GM12878 (cell line): ENCODE data around the gene USP38. TPM values are rescaled to one million over a fixed set of nuclear protein-coding genes. Genes with fewer than 3 reads are reported as not detected.

ENCODE experiments used
- ATAC-seq: fragments of 200-7000 bp; cut with Tn5 transposase; 3 replicates; pipeline ENCODE4 v1.9.1; 2020; ENCODE audit warnings: mild to moderate bottlenecking, moderate library complexity
- BruUV-seq: library from RNA; stranded (reverse); fragments of 400-500 nt; replicated peaks from 2 replicates; lab custom pipeline; 2021; lab: Mats Ljungman, UMichigan
- CTCF ChIA-PET: fragments of 300-600 bp; sonication (Branson Sonifier 250); formaldehyde crosslinking; extraction: SDS; loops from one replicate; lab custom pipeline; 2021; ENCODE audit warnings: inconsistent platforms; lab: Yijun Ruan, JAX
- POLR2A ChIA-PET: fragments of 350-600 bp; formaldehyde crosslinking; extraction: SDS; loops from one replicate; lab custom pipeline; 2021; ENCODE audit warnings: inconsistent platforms; lab: Charles Lee
- RAD21 ChIA-PET: fragments of 300-600 bp; sonication (Branson Sonifier 250); formaldehyde crosslinking; loops from one replicate; lab custom pipeline; 2023; ENCODE audit warnings: antibody characterized with exemption; ENCODE audit not compliant: unreplicated experiment; lab: Charles Lee
- SMC1A ChIA-PET: fragments of 300-600 bp; sonication (Branson Sonifier 250); formaldehyde crosslinking; loops from one replicate; lab custom pipeline; 2023; ENCODE audit not compliant: unreplicated experiment, uncharacterized antibody; lab: Charles Lee
- DNase-seq: peaks from one replicate; pipeline ENCODE4 v3.0.0-alpha.2; 2011; ENCODE audit warnings: low read depth, low spot score
- FAIRE-seq: peaks from 3 replicates; lab custom pipeline; 2011; peaks lifted over from hg19 to GRCh38; lab: Jason Lieb, UNC
- H2AFZ ChIP-seq: 2 replicates; pipeline ENCODE4 v1.6.0; 2011; ENCODE audit warnings: low read depth, low read length, control low read depth; ENCODE audit not compliant: control insufficient read depth
- H3K27ac ChIP-seq: 2 replicates; pipeline ENCODE4 v1.5.1; 2011; ENCODE audit warnings: control low read depth; ENCODE audit not compliant: control insufficient read depth, insufficient read depth
- H3K27me3 ChIP-seq, 2 experiments: replicated peaks in 1 of 2; 2 replicates each; pipeline versions ENCODE4 v1.6.0 to v1.6.1; 2011; ENCODE audit warnings: low read length in 1 of 2; ENCODE audit not compliant: control insufficient read depth in 2 of 2, insufficient read depth in 2 of 2
- H3K36me3 ChIP-seq, 2 experiments: 2 replicates each; pipeline ENCODE4 v1.5.1; 2011; ENCODE audit warnings: low read length in 1 of 2; ENCODE audit not compliant: control insufficient read depth in 2 of 2, insufficient read depth in 2 of 2
- H3K4me1 ChIP-seq: 2 replicates; pipeline ENCODE4 v1.6.1; 2011; ENCODE audit warnings: mild to moderate bottlenecking, low read length, moderate library complexity, mixed read lengths; ENCODE audit not compliant: control insufficient read depth, insufficient read depth
- H3K4me2 ChIP-seq: 2 replicates; pipeline ENCODE4 v1.6.0; 2011; ENCODE audit warnings: control low read depth; ENCODE audit not compliant: control insufficient read depth, insufficient read depth
- H3K4me3 ChIP-seq: fragments of 200-600 bp; sonication (generic); 2 replicates; pipeline ENCODE4 v1.5.1; 2016
- H3K79me2 ChIP-seq: 2 replicates; pipeline ENCODE4 v1.6.0; 2011; ENCODE audit warnings: low read length; ENCODE audit not compliant: control insufficient read depth, insufficient read depth
- H3K9ac ChIP-seq: 2 replicates; pipeline ENCODE4 v1.8.0; 2011; ENCODE audit warnings: low read length, control low read depth, mixed read lengths; ENCODE audit not compliant: control insufficient read depth, insufficient read depth
- H3K9me3 ChIP-seq: replicated peaks from 3 replicates; pipeline ENCODE4 v1.5.1; 2011; ENCODE audit warnings: mild to moderate bottlenecking, low read length; ENCODE audit not compliant: control insufficient read depth, insufficient read depth
- H4K20me1 ChIP-seq: 2 replicates; pipeline ENCODE4 v1.6.0; 2011; ENCODE audit not compliant: control insufficient read depth, insufficient read depth
- CBX3 ChIP-seq: fragments of 200-600 bp; sonication (generic); IDR thresholded peaks from 2 replicates; pipeline ENCODE4 v1.6.1; 2016; ENCODE audit warnings: low read depth, borderline replicate concordance
- CREM ChIP-seq: IDR thresholded peaks from 2 replicates; pipeline ENCODE4 v1.6.1; 2014; ENCODE audit warnings: antibody characterized with exemption, low read depth
- FOXM1 ChIP-seq: IDR thresholded peaks from 2 replicates; pipeline ENCODE4 v1.6.1; 2012; ENCODE audit warnings: low read depth, mild to moderate bottlenecking, inconsistent platforms, low read length, moderate library complexity
- GABPA ChIP-seq: IDR thresholded peaks from 2 replicates; pipeline ENCODE4 v1.6.1; 2014; ENCODE audit warnings: antibody characterized with exemption, low read depth, mild to moderate bottlenecking, inconsistent platforms
- GATAD2B ChIP-seq: fragments of 450-650 bp; conservative IDR thresholded peaks from 2 replicates; pipeline ENCODE4 v1.6.1; 2017; ENCODE audit warnings: low read depth, mild to moderate bottlenecking, moderate library complexity
- IRF5 ChIP-seq: fragments of 450-650 bp; IDR thresholded peaks from 2 replicates; pipeline ENCODE4 v1.6.1; 2017; ENCODE audit warnings: borderline replicate concordance
- JUNB ChIP-seq: IDR thresholded peaks from 2 replicates; pipeline ENCODE4 v1.6.1; 2016; ENCODE audit warnings: antibody characterized with exemption, mild to moderate bottlenecking
- MTA2 ChIP-seq: fragments of 450-650 bp; IDR thresholded peaks from 2 replicates; pipeline ENCODE4 v1.6.1; 2016; ENCODE audit warnings: low read depth, mild to moderate bottlenecking, moderate library complexity
- NFIC ChIP-seq: IDR thresholded peaks from 2 replicates; pipeline ENCODE4 v1.6.1; 2012; ENCODE audit warnings: low read depth, mild to moderate bottlenecking, inconsistent platforms, low read length, moderate library complexity
- NR2F1 ChIP-seq: fragments of 450-650 bp; conservative IDR thresholded peaks from 2 replicates; pipeline ENCODE4 v1.6.1; 2017; ENCODE audit warnings: mild to moderate bottlenecking
- NRF1 ChIP-seq: conservative IDR thresholded peaks from 2 replicates; pipeline ENCODE4 v1.6.1; 2011; ENCODE audit warnings: mild to moderate bottlenecking, low read depth, low read length, improper control_type of control experiment
- SIN3A ChIP-seq: IDR thresholded peaks from 2 replicates; pipeline ENCODE4 v1.6.1; 2012; ENCODE audit warnings: low read depth, low read length, improper control_type of control experiment
- SMAD1 ChIP-seq: fragments of 450-650 bp; IDR thresholded peaks from 2 replicates; pipeline ENCODE4 v1.6.1; 2018; ENCODE audit warnings: mild to moderate bottlenecking, low read depth; ENCODE audit not compliant: partially characterized antibody
- SMARCA5 ChIP-seq: fragments of 450-650 bp; IDR thresholded peaks from 2 replicates; pipeline ENCODE4 v1.6.1; 2017; ENCODE audit warnings: mild to moderate bottlenecking
- WRNIP1 ChIP-seq: IDR thresholded peaks from 2 replicates; pipeline ENCODE4 v1.6.1; 2011; ENCODE audit warnings: low read depth, low read length, improper control_type of control experiment, borderline replicate concordance
- YY1 ChIP-seq: IDR thresholded peaks from 2 replicates; pipeline ENCODE4 v1.6.1; 2011; ENCODE audit warnings: low read depth, mild to moderate bottlenecking, low read length
- ZNF592 ChIP-seq: fragments of 450-650 bp; IDR thresholded peaks from 2 replicates; pipeline ENCODE4 v1.6.1; 2017; ENCODE audit warnings: mild to moderate bottlenecking, moderate library complexity
- WGBS: methylation state at CpG from one replicate; pipeline ENCODE4 v1.1.6; 2016; ENCODE audit warnings: low lambda C conversion rate; ENCODE audit not compliant: insufficient replicate concordance, insufficient coverage; ENCODE audit errors: missing lambda C conversion rate; 5-methylcytosine and 5-hydroxymethylcytosine counted together
- in situ Hi-C: fragments of 300-500 bp; cut with MboI; formaldehyde crosslinking; loops from 9 replicates; pipeline ENCODE4 v1.14.3; 2018; ENCODE audit warnings: mixed read lengths
- intact Hi-C: fragments of 100-400 bp; cut with micrococcal nuclease; formaldehyde crosslinking; loops from one replicate; pipeline ENCODE4 v1.14.2; 2022; ENCODE audit not compliant: unreplicated experiment
- polyA plus RNA-seq, 11 experiments: library from polyadenylated mRNA; depleted of rRNA in 4 of 11; unstranded in 6 of 11; stranded (reverse) in 5 of 11; fragments of >200 nt; fragmentation: Nextera tagmentation in 4 of 11; fragmentation: Illumina TruSeq in 1 of 11; extraction: Ambion mirVana in 4 of 11; extraction: Trizol in 1 of 11; gene quantifications; 1 replicate in 1 of 11; 2 replicates in 10 of 11; pipeline versions ENCODE4 v1.2.1 to v1.2.3, GENCODE V29; 2011 to 2016; ENCODE audit warnings: inconsistent platforms in 2 of 11, missing spikeins in 2 of 11, low read depth in 1 of 11
- total RNA-seq, 4 experiments: library from RNA; depleted of rRNA in 3 of 4; stranded (reverse); fragments of >200 nt in 3 of 4; fragmentation: Illumina TruSeq in 1 of 4; extraction: Trizol in 1 of 4; gene quantifications; 2 replicates each; pipeline versions ENCODE4 v1.2.1 to v1.2.3, GENCODE V29; 2013 to 2021
- TF ChIP-seq, protein P1 (sequence below): fragments of 450-650 bp; IDR thresholded peaks from 2 replicates; pipeline ENCODE4 v1.6.1; 2018; ENCODE audit warnings: mild to moderate bottlenecking, low read depth, moderate library complexity; ENCODE audit not compliant: partially characterized antibody

The USP38 gene
- total and polyA plus RNA-seq, 10 of the 15 experiments (the other 5 are each of a cell fraction or from before 2014, with no cell fraction given), result 4.4 to 19.0 (median 14.7) TPM

DNA sequence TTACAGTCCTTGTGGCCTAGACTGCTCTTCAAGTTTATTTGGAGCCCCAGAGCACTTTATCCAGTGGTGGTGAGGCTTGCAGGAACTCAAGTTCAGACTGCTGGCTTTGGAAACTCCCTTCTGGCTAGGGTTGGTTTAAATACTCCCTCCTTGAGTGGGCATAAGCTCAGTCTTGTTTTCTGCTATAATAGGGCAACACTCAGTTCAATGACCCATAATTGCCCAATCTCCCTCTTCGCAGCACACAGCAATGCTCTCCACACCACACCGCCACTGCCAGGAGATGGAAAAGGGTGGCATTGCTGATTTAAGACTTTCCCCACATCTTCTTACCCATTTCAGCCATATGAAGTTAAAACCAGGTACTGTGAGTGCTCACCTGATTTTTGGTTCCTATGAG, 27.9 kb upstream of the USP38 start:
- SMC1A ChIA-PET, result no interaction called here
- H3K9me3 ChIP-seq, result no peaks in the 10 kb centered on the region
- H3K9ac ChIP-seq, result no peak overlapping the region
- 91% methylated on average over 2 of the region's 2 CpGs for WGBS
- intact Hi-C loops (no loop called here), in situ Hi-C loops (no loop called here)
- no peak for TF ChIP-seq JUNB
- no peak for TF ChIP-seq GABPA
- TF ChIP-seq, protein P1, sequence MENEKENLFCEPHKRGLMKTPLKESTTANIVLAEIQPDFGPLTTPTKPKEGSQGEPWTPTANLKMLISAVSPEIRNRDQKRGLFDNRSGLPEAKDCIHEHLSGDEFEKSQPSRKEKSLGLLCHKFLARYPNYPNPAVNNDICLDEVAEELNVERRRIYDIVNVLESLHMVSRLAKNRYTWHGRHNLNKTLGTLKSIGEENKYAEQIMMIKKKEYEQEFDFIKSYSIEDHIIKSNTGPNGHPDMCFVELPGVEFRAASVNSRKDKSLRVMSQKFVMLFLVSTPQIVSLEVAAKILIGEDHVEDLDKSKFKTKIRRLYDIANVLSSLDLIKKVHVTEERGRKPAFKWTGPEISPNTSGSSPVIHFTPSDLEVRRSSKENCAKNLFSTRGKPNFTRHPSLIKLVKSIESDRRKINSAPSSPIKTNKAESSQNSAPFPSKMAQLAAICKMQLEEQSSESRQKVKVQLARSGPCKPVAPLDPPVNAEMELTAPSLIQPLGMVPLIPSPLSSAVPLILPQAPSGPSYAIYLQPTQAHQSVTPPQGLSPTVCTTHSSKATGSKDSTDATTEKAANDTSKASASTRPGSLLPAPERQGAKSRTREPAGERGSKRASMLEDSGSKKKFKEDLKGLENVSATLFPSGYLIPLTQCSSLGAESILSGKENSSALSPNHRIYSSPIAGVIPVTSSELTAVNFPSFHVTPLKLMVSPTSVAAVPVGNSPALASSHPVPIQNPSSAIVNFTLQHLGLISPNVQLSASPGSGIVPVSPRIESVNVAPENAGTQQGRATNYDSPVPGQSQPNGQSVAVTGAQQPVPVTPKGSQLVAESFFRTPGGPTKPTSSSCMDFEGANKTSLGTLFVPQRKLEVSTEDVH, result no peak
- no peak for TF ChIP-seq YY1
- TF ChIP-seq ZNF592, result no peak
- no peak for TF ChIP-seq SIN3A
- no peak for TF ChIP-seq SMARCA5
- no peak for TF ChIP-seq WRNIP1
- TF ChIP-seq NR2F1, result no peak
- no peak for TF ChIP-seq SMAD1
- TF ChIP-seq GATAD2B, result no peak
- TF ChIP-seq CREM, result no peak
- TF ChIP-seq CBX3, result no peak
- no peak for TF ChIP-seq NFIC
- TF ChIP-seq MTA2, result no peak
- TF ChIP-seq IRF5, result no peak
- TF ChIP-seq FOXM1, result no peak
- TF ChIP-seq NRF1, result no peak
- H4K20me1 ChIP-seq, result no peaks in the 10 kb centered on the region
- no peaks in the 10 kb centered on the region for H3K4me1 ChIP-seq
- no peak overlapping the region for H3K4me3 ChIP-seq
- ATAC-seq, result no peak
- no peaks in the 10 kb centered on the region for H3K36me3 ChIP-seq
- no peak for FAIRE-seq
- CTCF ChIA-PET, result no interaction called here
- no peak overlapping the region for H2AFZ ChIP-seq
- H3K27ac ChIP-seq, result no peak overlapping the region
- BruUV-seq, result no TSS peak
- no peak for DNase-seq
- POLR2A ChIA-PET, result no interaction called here
- no peak overlapping the region for H3K4me2 ChIP-seq
- no peaks in the 10 kb centered on the region for H3K27me3 ChIP-seq
- H3K79me2 ChIP-seq, result no peaks in the 10 kb centered on the region
- RAD21 ChIA-PET, result no interaction called here
